Natural killer cell (primary cell): ENCODE results near the gene RPTN. TPM values are rescaled to one million over a fixed set of nuclear protein-coding genes. Genes with fewer than 3 reads are reported as not detected.

Source experiments
- ATAC-seq, 3 donors: fragments of 150-1000 bp in 2 of 3; fragments of 200-7000 bp in 1 of 3; cut with Tn5 transposase; 1 replicate in 1 of 3; 2 replicates in 2 of 3; pipeline ENCODE4 v1.10.0; 2021; ENCODE audit warnings: mild to moderate bottlenecking in 2 of 3, moderate library complexity in 2 of 3
- DNase-seq, 2 donors: peaks; one replicate each; pipeline versions ENCODE4 v3.0.0 to v3.0.0-alpha.2; 2013 to 2021; ENCODE audit warnings: mixed read lengths in 1 of 2
- H3K27ac ChIP-seq: one replicate; pipeline ENCODE4 v1.5.1; 2013; ENCODE audit warnings: mild to moderate bottlenecking, low read length
- H3K27me3 ChIP-seq: one replicate; pipeline ENCODE4 v1.6.1; 2013; ENCODE audit warnings: low read length; ENCODE audit not compliant: control insufficient read depth, insufficient read depth
- H3K36me3 ChIP-seq: one replicate; pipeline ENCODE4 v1.6.1; 2013; ENCODE audit warnings: low read length; ENCODE audit not compliant: control insufficient read depth, insufficient read depth
- H3K4me1 ChIP-seq: one replicate; pipeline ENCODE4 v1.6.1; 2013; ENCODE audit warnings: low read length; ENCODE audit not compliant: control insufficient read depth, insufficient read depth
- H3K4me3 ChIP-seq: one replicate; pipeline ENCODE4 v1.5.1; 2013; ENCODE audit warnings: low read length
- H3K9me3 ChIP-seq: one replicate; pipeline ENCODE4 v1.6.1; 2013; ENCODE audit warnings: low read length; ENCODE audit not compliant: control insufficient read depth, insufficient read depth
- H3K27ac Mint-ChIP-seq, 2 donors: one replicate each; pipeline ENCODE4 v1.8.0; 2022; ENCODE audit warnings: mild to moderate bottlenecking in 2 of 2, mixed read lengths in 2 of 2, moderate library complexity in 1 of 2
- H3K27me3 Mint-ChIP-seq, 2 donors: one replicate each; pipeline ENCODE4 v1.8.0; 2022; ENCODE audit warnings: low read depth in 2 of 2, mixed read lengths in 2 of 2
- H3K36me3 Mint-ChIP-seq: one replicate; pipeline ENCODE4 v1.8.0; 2022; ENCODE audit warnings: mixed read lengths
- H3K4me1 Mint-ChIP-seq, 2 donors: one replicate each; pipeline ENCODE4 v1.8.0; 2022; ENCODE audit warnings: mixed read lengths in 2 of 2
- H3K4me3 Mint-ChIP-seq: one replicate; pipeline ENCODE4 v1.8.0; 2022; ENCODE audit warnings: mild to moderate bottlenecking, moderate library complexity, mixed read lengths
- H3K9me3 Mint-ChIP-seq, 2 donors: one replicate each; pipeline ENCODE4 v1.8.0; 2022; ENCODE audit warnings: mixed read lengths in 2 of 2
- WGBS: methylation state at CpG from one replicate; pipeline ENCODE4 v1.1.7; 2013; ENCODE audit warnings: missing lambda C conversion rate; ENCODE audit not compliant: insufficient coverage; 5-methylcytosine and 5-hydroxymethylcytosine counted together
- intact Hi-C: fragments of 100-400 bp; cut with micrococcal nuclease; formaldehyde crosslinking; loops from one replicate; pipeline ENCODE4 v1.14.2; 2022
- total RNA-seq, 4 donors: library from RNA; stranded (reverse); fragments of 120-200 nt in 1 of 4; gene quantifications; one replicate each; pipeline versions ENCODE4 v1.2.3 to v1.2.4, GENCODE V29; 2013 to 2022
- TF ChIP-seq, protein P1 (sequence below): fragments of 200-600 bp; IDR thresholded peaks from one replicate; pipeline ENCODE4 v1.8.0; 2022; ENCODE audit warnings: antibody characterized with exemption

The RPTN gene
- total RNA-seq, 3 donors from 2014 or later (not counting 1 experiment from before 2014, with no cell fraction given), result not detected

DNA sequence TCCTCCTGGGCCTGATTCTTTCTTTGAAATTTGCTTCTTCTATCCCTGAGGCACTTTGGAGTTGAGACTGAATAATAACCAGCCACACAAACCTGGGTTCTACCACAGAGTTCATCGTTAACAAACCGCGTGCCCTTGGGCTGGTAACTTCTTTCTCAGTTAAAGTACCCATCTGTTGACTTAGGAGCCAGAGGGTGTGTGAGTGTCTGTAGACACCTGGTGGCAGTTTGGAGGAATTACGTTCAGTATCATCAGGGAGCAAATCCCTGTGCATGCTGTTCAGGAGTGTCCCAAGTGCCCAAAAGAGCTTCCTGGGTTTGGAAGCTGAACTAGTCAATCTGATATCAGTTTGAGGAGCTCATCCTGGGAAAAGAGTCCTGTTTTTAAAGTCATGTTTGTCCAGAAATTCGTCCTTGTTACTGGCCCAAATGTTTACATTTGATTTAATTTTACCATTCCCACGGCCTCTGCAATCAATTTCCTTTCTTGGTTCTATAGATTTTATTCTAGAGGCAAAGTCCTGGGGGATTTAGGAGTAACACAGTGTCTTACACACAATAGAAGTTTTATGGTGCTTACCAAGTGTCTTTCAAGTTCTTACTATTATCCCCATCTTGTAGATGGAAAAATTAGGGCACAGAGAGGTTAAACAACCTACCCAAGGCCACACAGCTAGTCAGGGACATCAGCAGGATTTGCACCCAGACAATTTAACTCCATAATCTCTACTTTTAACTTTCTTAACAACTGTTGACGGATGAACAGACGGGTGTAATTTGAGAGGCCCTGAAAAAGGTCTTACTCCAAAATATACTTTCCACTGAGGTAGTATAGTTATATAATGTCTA is 26.7 kb upstream of the RPTN start:
- Mint-ChIP-seq H3K9me3 (no peaks in the 10 kb centered on the region), H3K27ac (no peak overlapping the region), H3K36me3 (no peaks in the 10 kb centered on the region), H3K27me3 (no peaks in the 10 kb centered on the region), H3K4me3 (no peak overlapping the region), H3K4me1 (peaks cover 6 to 14% of the 10 kb centered on the region in 2 donors)
- H3K4me3 ChIP-seq, result no peak overlapping the region
- TF ChIP-seq, protein P1, sequence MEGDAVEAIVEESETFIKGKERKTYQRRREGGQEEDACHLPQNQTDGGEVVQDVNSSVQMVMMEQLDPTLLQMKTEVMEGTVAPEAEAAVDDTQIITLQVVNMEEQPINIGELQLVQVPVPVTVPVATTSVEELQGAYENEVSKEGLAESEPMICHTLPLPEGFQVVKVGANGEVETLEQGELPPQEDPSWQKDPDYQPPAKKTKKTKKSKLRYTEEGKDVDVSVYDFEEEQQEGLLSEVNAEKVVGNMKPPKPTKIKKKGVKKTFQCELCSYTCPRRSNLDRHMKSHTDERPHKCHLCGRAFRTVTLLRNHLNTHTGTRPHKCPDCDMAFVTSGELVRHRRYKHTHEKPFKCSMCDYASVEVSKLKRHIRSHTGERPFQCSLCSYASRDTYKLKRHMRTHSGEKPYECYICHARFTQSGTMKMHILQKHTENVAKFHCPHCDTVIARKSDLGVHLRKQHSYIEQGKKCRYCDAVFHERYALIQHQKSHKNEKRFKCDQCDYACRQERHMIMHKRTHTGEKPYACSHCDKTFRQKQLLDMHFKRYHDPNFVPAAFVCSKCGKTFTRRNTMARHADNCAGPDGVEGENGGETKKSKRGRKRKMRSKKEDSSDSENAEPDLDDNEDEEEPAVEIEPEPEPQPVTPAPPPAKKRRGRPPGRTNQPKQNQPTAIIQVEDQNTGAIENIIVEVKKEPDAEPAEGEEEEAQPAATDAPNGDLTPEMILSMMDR, result peak; percentile 84
- DNase-seq (peak; percentile 17 to 73), ATAC-seq (peak; percentile 56 to 76 (median 60))
- no peak overlapping the region for H3K27ac ChIP-seq
- WGBS, result 30% methylated on average over 7 of the region's 8 CpGs
- H3K36me3 ChIP-seq, result no peaks in the 10 kb centered on the region
- intact Hi-C loops, result loop anchor here (1.0 to 5.0 kb wide), 2 partner anchors 133 to 257 kb away; no protein-coding TSS in a partner anchor
- H3K4me1 ChIP-seq, result peaks cover 15% of the 10 kb centered on the region
- H3K9me3 ChIP-seq, result no peaks in the 10 kb centered on the region
- no peaks in the 10 kb centered on the region for H3K27me3 ChIP-seq

DNA sequence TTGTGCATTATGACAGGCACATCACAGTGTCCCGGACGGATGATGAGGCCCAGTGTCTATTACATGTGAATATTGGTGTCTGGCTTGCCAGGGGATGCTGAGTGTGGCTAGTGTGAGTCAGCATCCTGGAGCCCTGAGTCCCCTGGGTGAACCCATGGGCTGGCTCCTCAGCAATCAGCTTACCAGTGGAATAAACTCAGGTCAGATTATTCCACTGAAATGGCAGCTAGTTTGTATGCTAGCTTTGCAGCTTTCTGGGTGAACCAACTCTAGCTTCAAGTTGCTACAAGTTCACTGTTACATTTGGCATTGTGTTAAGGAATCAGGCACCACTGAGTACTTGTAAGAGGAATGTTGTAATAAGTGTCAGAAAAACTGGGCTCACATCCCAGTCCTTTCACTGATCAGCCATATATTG is 23.9 kb upstream of the RPTN start:
- H3K9me3 ChIP-seq, result no peaks in the 10 kb centered on the region
- Mint-ChIP-seq H3K36me3 (no peaks in the 10 kb centered on the region), H3K9me3 (no peaks in the 10 kb centered on the region), H3K27me3 (peaks cover 0 to 2% of the 10 kb centered on the region in 2 donors), H3K4me1 (peaks cover 0 to 7% of the 10 kb centered on the region in 2 donors), H3K27ac (no peak overlapping the region), H3K4me3 (no peak overlapping the region)
- H3K4me3 ChIP-seq, result no peak overlapping the region
- no peaks in the 10 kb centered on the region for H3K27me3 ChIP-seq
- DNase-seq (no peak), ATAC-seq (no peak)
- intact Hi-C loops, result no loop called here
- no peaks in the 10 kb centered on the region for H3K36me3 ChIP-seq
- WGBS, result 81% methylated on average over 2 of the region's 2 CpGs
- TF ChIP-seq, protein P1, result no peak
- H3K4me1 ChIP-seq, result no peaks in the 10 kb centered on the region
- no peak overlapping the region for H3K27ac ChIP-seq

DNA sequence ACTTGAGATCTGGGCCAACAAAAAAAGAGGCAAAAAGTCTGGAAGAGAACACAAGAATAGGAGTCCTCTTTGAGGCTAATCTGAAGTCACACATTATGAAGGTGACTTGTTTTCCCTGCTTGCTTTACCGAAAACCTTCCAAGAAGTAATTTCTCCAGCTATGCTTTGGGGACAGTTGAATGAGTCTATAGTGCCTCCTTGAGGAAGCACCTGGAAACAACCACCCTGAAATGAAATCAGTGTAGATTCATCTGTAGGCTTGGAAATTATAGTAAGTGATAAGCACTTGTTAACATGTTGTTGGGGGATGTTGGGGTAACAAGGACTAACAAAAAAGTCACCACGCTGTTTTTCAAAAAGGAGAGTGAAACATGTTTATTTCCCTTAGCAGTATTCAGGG is 23.4 kb upstream of the RPTN start:
- DNase-seq (peak in 1 of 2 donors; percentile 11), ATAC-seq (no peak)
- no peak overlapping the region for H3K27ac Mint-ChIP-seq
- TF ChIP-seq, protein P1, result no peak
- H3K27me3 Mint-ChIP-seq, result peaks cover 0 to 2% of the 10 kb centered on the region in 2 donors
- Histone ChIP-seq H3K4me3 (no peak overlapping the region), H3K4me1 (no peaks in the 10 kb centered on the region), H3K27me3 (no peaks in the 10 kb centered on the region), H3K9me3 (no peaks in the 10 kb centered on the region), H3K27ac (no peak overlapping the region), H3K36me3 (no peaks in the 10 kb centered on the region)
- no peak overlapping the region for H3K4me3 Mint-ChIP-seq
- intact Hi-C loops, result no loop called here
- no peaks in the 10 kb centered on the region for H3K9me3 Mint-ChIP-seq
- no peaks in the 10 kb centered on the region for H3K36me3 Mint-ChIP-seq
- peaks cover 0 to 7% of the 10 kb centered on the region in 2 donors for H3K4me1 Mint-ChIP-seq
- 84% methylated on average over 2 of the region's 2 CpGs for WGBS
